ENCODE results near the gene SNIP1. TPM values are rescaled to one million over a fixed set of nuclear protein-coding genes. Genes with fewer than 3 reads are reported as not detected.
"Not testable (repeated sequence)": the region's sequence is repeated elsewhere in the genome, so short reads cannot be mapped to it uniquely, and the experiment has no call there.

The SNIP1 gene
- total and polyA plus RNA-seq, 2 of the 8 experiments (the other 6 are each of a cell fraction or from before 2014, with no cell fraction given): 3.7 to 15.7 TPM

DNA sequence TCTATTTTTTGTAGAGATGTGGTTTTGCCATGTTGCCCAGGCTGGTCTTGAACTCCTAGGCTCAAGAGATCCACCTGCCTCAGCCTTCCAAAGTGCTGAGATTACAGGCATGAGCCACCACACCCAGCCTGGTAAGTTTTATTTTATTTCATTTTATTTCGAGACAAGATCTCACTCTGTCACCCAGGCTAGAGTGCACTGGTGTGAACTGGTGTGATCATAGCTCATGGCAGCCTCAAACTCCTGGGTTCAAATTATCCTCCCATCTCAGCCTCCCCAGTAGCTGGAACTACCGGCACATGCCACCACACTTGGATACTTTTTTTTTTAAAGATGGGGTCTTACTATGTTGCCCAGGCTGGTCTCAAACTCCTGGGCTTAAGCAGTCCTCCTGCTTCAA lies 51.3 kb downstream of the SNIP1 start:
- not testable (repeated sequence) for H3K4me2 ChIP-seq (ENCODE audit: insufficient read depth in 1 of 2, low read depth in 2 of 2, low read length in 2 of 2); H3K23ac ChIP-seq (ENCODE audit: insufficient read length); H3K4me1 ChIP-seq (replicated peaks in 1 of 4; ENCODE audit: control insufficient read depth in 3 of 4, insufficient read depth in 4 of 4, low read length in 3 of 4); H3K4me3 ChIP-seq (ENCODE audit: extremely low read depth in 1 of 4, insufficient read depth in 2 of 4, low read depth in 3 of 4, low read length in 4 of 4); H3K56ac ChIP-seq (replicated peaks; ENCODE audit: insufficient read length, low read depth, low read length); H2AFZ ChIP-seq (ENCODE audit: low read length); H3K79me2 ChIP-seq (ENCODE audit: control insufficient read depth in 1 of 2, insufficient read depth in 2 of 2, low read length in 2 of 2); H4K91ac ChIP-seq (replicated peaks; ENCODE audit: insufficient read length, low read length); FAIRE-seq; H3K18ac ChIP-seq (ENCODE audit: extremely low read depth, low read length); H2BK5ac ChIP-seq (ENCODE audit: low read depth, low read length); H2BK12ac ChIP-seq (ENCODE audit: low read depth, low read length); H3K23me2 ChIP-seq (ENCODE audit: low read depth, low read length); H2BK20ac ChIP-seq (ENCODE audit: low read length); H2AK5ac ChIP-seq (ENCODE audit: low read depth, low read length); H4K5ac ChIP-seq (ENCODE audit: insufficient read length, low read depth, low read length); H3K27ac ChIP-seq (ENCODE audit: low read depth, low read length); H2BK15ac ChIP-seq (ENCODE audit: low read length); H3K4ac ChIP-seq (replicated peaks; ENCODE audit: insufficient read length, low read depth, low read length); H3K27me3 ChIP-seq (replicated peaks in 1 of 4; ENCODE audit: control insufficient read depth in 3 of 4, extremely low read depth in 1 of 4, insufficient read depth in 3 of 4, low read length in 3 of 4); H3K9ac ChIP-seq (replicated peaks in 1 of 4; ENCODE audit: extremely low read depth in 1 of 4, low read depth in 3 of 4, low read length in 3 of 4); DNase-seq (ENCODE audit: low read depth in 1 of 2, low spot score in 2 of 2); H3K79me1 ChIP-seq (ENCODE audit: low read depth, low read length); H2BK120ac ChIP-seq (replicated peaks; ENCODE audit: low read depth, low read length); H4K8ac ChIP-seq (ENCODE audit: extremely low read depth, insufficient read depth, low read length); H4K20me1 ChIP-seq (replicated peaks in 1 of 2; ENCODE audit: control insufficient read depth in 1 of 2, insufficient read depth in 2 of 2, low read length in 2 of 2); H3K9me3 ChIP-seq (ENCODE audit: insufficient read depth in 2 of 2, low read depth in 1 of 2, low read length in 1 of 2); H3K14ac ChIP-seq (ENCODE audit: insufficient read length)
- ChIA-PET POLR2A (ENCODE audit: partially characterized antibody) (interaction anchor here (1.4 kb wide), 1 partner anchor 11 kb away, joined by 4 read pairs; no protein-coding TSS in a partner anchor), CTCF (ENCODE audit: partially characterized antibody) (interaction anchor here (0.6 to 1.2 kb wide), 4 partner anchors 12 to 987 kb away, joined by 3 to 8 read pairs (median 3); no protein-coding TSS in a partner anchor)
- peaks cover 11 to 26% (median 14%) of the 10 kb centered on the region in 4 experiments; a peak in 7 of 8 replicates for H3K36me3 ChIP-seq (ENCODE audit: control insufficient read depth in 2 of 4, insufficient read depth in 4 of 4, low read length in 3 of 4)
- WGBS, 2 experiments (ENCODE audit: extremely low coverage in 1 of 2, insufficient coverage in 1 of 2, insufficient read length in 1 of 2, insufficient replicate concordance in 2 of 2, low coverage in 1 of 2, low lambda C conversion rate in 2 of 2, missing lambda C conversion rate in 1 of 2): 95% methylated on average over 2 of the region's 2 CpGs; no CpG with 5 or more reads in 1 of the 2 experiments
